Measurements from ENCODE around the gene SGPL1.

- TF ChIP-seq CTCF (IDR thresholded peaks at IDR 0.05) (no peak), EZH2 (IDR thresholded peaks at IDR 0.05) (no peak), EZH2phosphoT487 (IDR thresholded peaks at IDR 0.05) (no peak)
Observed at GRCh38 chr10:70843333-70843732, 27.6 kb downstream of the SGPL1 start.

Data from neural progenitor cell (in vitro differentiated cells).